Hepatocyte (in vitro differentiated cells): Measurements from ENCODE around the gene OSMR. TPM values are rescaled to one million over a fixed set of nuclear protein-coding genes. Genes with fewer than 3 reads are reported as not detected.

Experiments used
- DNase-seq: peaks from one replicate; pipeline ENCODE4 v3.0.0-alpha.2; 2016; ENCODE audit warnings: low spot score
- H2AFZ ChIP-seq: fragments of 200-600 bp; sonication (generic); 2 replicates; pipeline ENCODE4 v1.6.0; 2016; ENCODE audit warnings: antibody characterized with exemption, mild to moderate bottlenecking
- H3K27ac ChIP-seq: fragments of 200-600 bp; sonication (generic); 2 replicates; pipeline ENCODE4 v1.5.1; 2016; ENCODE audit warnings: mild to moderate bottlenecking
- H3K27me3 ChIP-seq: fragments of 200-600 bp; sonication (generic); 2 replicates; pipeline ENCODE4 v1.6.1; 2016
- H3K36me3 ChIP-seq: fragments of 200-600 bp; sonication (generic); replicated peaks from 2 replicates; pipeline ENCODE4 v1.5.1; 2016; ENCODE audit warnings: low read depth; ENCODE audit not compliant: insufficient read depth
- H3K4me1 ChIP-seq: fragments of 200-600 bp; sonication (generic); 2 replicates; pipeline ENCODE4 v1.5.1; 2016; ENCODE audit warnings: mild to moderate bottlenecking, moderate library complexity; ENCODE audit not compliant: insufficient read depth
- H3K4me2 ChIP-seq: fragments of 200-600 bp; sonication (generic); 2 replicates; pipeline ENCODE4 v1.6.0; 2016
- H3K4me3 ChIP-seq: fragments of 200-600 bp; sonication (generic); 2 replicates; pipeline ENCODE4 v1.5.1; 2016; ENCODE audit warnings: mild to moderate bottlenecking
- H3K79me2 ChIP-seq: fragments of 200-600 bp; sonication (generic); 2 replicates; pipeline ENCODE4 v1.6.0; 2017; ENCODE audit warnings: mild to moderate bottlenecking
- H3K9me2 ChIP-seq: fragments of 200-600 bp; sonication (generic); replicated peaks from 2 replicates; pipeline ENCODE4 v1.6.0; 2017; ENCODE audit warnings: mild to moderate bottlenecking; ENCODE audit not compliant: insufficient read depth
- H3K9me3 ChIP-seq: fragments of 200-600 bp; sonication (generic); 2 replicates; pipeline ENCODE4 v1.5.1; 2016; ENCODE audit warnings: low read depth, mild to moderate bottlenecking
- H4K20me1 ChIP-seq: fragments of 200-600 bp; sonication (generic); 2 replicates; pipeline ENCODE4 v1.6.0; 2016; ENCODE audit warnings: mild to moderate bottlenecking; ENCODE audit not compliant: insufficient read depth, poor library complexity, severe bottlenecking
- EZH2 ChIP-seq: fragments of 200-600 bp; sonication (generic); IDR thresholded peaks from 2 replicates; pipeline ENCODE4 v1.6.1; 2016; ENCODE audit warnings: antibody characterized with exemption, mild to moderate bottlenecking, borderline replicate concordance
- EZH2phosphoT487 ChIP-seq: fragments of 200-600 bp; sonication (generic); IDR thresholded peaks from one replicate; pipeline ENCODE4 v1.6.1; 2018; ENCODE audit warnings: antibody characterized with exemption, mild to moderate bottlenecking, low read depth, moderate library complexity; ENCODE audit not compliant: unreplicated experiment, severe bottlenecking
- WGBS: methylation state at CpG from one replicate; pipeline ENCODE4 v1.1.6; 2016; ENCODE audit warnings: low lambda C conversion rate; ENCODE audit errors: missing lambda C conversion rate; 5-methylcytosine and 5-hydroxymethylcytosine counted together
- polyA plus RNA-seq: library from polyadenylated mRNA; unstranded; fragments of >200 nt; fragmentation: Nextera tagmentation; extraction: Ambion mirVana; gene quantifications from 2 replicates; pipeline ENCODE4 v1.2.1, GENCODE V29; 2016
- total RNA-seq: library from RNA; depleted of rRNA; stranded (reverse); fragments of >200 nt; gene quantifications from 2 replicates; pipeline ENCODE4 v1.2.3, GENCODE V29; 2014
- TF ChIP-seq, protein P1 (sequence below): fragments of 200-600 bp; sonication (generic); IDR thresholded peaks from 2 replicates; pipeline ENCODE4 v1.5.1; 2016; ENCODE audit warnings: antibody characterized with exemption, mild to moderate bottlenecking; ENCODE audit not compliant: poor library complexity

OSMR gene
- total and polyA plus RNA-seq, 2 experiments from 2014 or later: 15.1 to 17.6 TPM

- 85% methylated on average over 5 of the region's 5 CpGs for WGBS
- H3K9me3 ChIP-seq: no peaks in the 10 kb centered on the region
- H4K20me1 ChIP-seq: no peaks in the 10 kb centered on the region
- no peaks in the 10 kb centered on the region for H3K79me2 ChIP-seq
- H3K27me3 ChIP-seq: no peaks in the 10 kb centered on the region
- no peaks in the 10 kb centered on the region for H3K4me1 ChIP-seq
- H2AFZ ChIP-seq: no peak overlapping the region
- H3K4me3 ChIP-seq: no peak overlapping the region
- H3K9me2 ChIP-seq: no peaks in the 10 kb centered on the region
- no peak overlapping the region for H3K27ac ChIP-seq
- no peak overlapping the region for H3K4me2 ChIP-seq
- TF ChIP-seq EZH2phosphoT487 (no peak), EZH2 (no peak)
- TF ChIP-seq, protein P1, sequence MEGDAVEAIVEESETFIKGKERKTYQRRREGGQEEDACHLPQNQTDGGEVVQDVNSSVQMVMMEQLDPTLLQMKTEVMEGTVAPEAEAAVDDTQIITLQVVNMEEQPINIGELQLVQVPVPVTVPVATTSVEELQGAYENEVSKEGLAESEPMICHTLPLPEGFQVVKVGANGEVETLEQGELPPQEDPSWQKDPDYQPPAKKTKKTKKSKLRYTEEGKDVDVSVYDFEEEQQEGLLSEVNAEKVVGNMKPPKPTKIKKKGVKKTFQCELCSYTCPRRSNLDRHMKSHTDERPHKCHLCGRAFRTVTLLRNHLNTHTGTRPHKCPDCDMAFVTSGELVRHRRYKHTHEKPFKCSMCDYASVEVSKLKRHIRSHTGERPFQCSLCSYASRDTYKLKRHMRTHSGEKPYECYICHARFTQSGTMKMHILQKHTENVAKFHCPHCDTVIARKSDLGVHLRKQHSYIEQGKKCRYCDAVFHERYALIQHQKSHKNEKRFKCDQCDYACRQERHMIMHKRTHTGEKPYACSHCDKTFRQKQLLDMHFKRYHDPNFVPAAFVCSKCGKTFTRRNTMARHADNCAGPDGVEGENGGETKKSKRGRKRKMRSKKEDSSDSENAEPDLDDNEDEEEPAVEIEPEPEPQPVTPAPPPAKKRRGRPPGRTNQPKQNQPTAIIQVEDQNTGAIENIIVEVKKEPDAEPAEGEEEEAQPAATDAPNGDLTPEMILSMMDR: no peak
- DNase-seq: no peak
- H3K36me3 ChIP-seq: no peaks in the 10 kb centered on the region
These were observed 54.1 kb downstream of the OSMR start for GRCh38 chr5:38899936-38900335.

GRCh38 chr5:38905516-38905915 is 59.7 kb downstream of the OSMR start:
- 92% methylated on average over 4 of the region's 4 CpGs for WGBS
- DNase-seq: no peak

GRCh38 chr5:38906503-38906902 is 60.7 kb downstream of the OSMR start:
- H3K27me3 ChIP-seq: no peaks in the 10 kb centered on the region
- no peaks in the 10 kb centered on the region for H4K20me1 ChIP-seq
- TF ChIP-seq EZH2phosphoT487 (no peak), EZH2 (no peak)
- TF ChIP-seq, protein P1: no peak
- H3K4me2 ChIP-seq: no peak overlapping the region
- H3K27ac ChIP-seq: no peak overlapping the region
- H3K36me3 ChIP-seq: no peaks in the 10 kb centered on the region
- no peaks in the 10 kb centered on the region for H3K9me3 ChIP-seq
- no peak overlapping the region for H2AFZ ChIP-seq
- H3K4me1 ChIP-seq: no peaks in the 10 kb centered on the region
- no peaks in the 10 kb centered on the region for H3K9me2 ChIP-seq
- no peaks in the 10 kb centered on the region for H3K79me2 ChIP-seq
- no peak overlapping the region for H3K4me3 ChIP-seq
- DNase-seq: no peak

More at GRCh38 chr5:38905516-38905915, 59.7 kb downstream of the OSMR start:
- no peaks in the 10 kb centered on the region for H3K4me1 ChIP-seq
- no peaks in the 10 kb centered on the region for H3K27me3 ChIP-seq
- H3K79me2 ChIP-seq: no peaks in the 10 kb centered on the region
- TF ChIP-seq, protein P1: no peak
- TF ChIP-seq EZH2: no peak
- TF ChIP-seq EZH2phosphoT487: no peak
- H3K4me3 ChIP-seq: no peak overlapping the region
- H3K36me3 ChIP-seq: no peaks in the 10 kb centered on the region
- H3K27ac ChIP-seq: no peak overlapping the region
- H3K4me2 ChIP-seq: no peak overlapping the region
- H3K9me3 ChIP-seq: no peaks in the 10 kb centered on the region
- H4K20me1 ChIP-seq: no peaks in the 10 kb centered on the region
- H2AFZ ChIP-seq: no peak overlapping the region
- H3K9me2 ChIP-seq: no peaks in the 10 kb centered on the region

- H3K9me3 ChIP-seq: no peaks in the 10 kb centered on the region
- DNase-seq: no peak
- H3K4me3 ChIP-seq: no peak overlapping the region
- H2AFZ ChIP-seq: no peak overlapping the region
- no peaks in the 10 kb centered on the region for H3K27me3 ChIP-seq
- no peaks in the 10 kb centered on the region for H3K79me2 ChIP-seq
- no peaks in the 10 kb centered on the region for H3K9me2 ChIP-seq
- no peaks in the 10 kb centered on the region for H4K20me1 ChIP-seq
- no peaks in the 10 kb centered on the region for H3K36me3 ChIP-seq
- H3K27ac ChIP-seq: no peak overlapping the region
- no peak overlapping the region for H3K4me2 ChIP-seq
- H3K4me1 ChIP-seq: no peaks in the 10 kb centered on the region
- 99% methylated on average over 3 of the region's 3 CpGs for WGBS
- TF ChIP-seq EZH2phosphoT487 (no peak), EZH2 (no peak)
- TF ChIP-seq, protein P1: no peak
These were observed 66.1 kb downstream of the OSMR start for GRCh38 chr5:38911933-38912332.
